GM18907 (cell line): ENCODE results near the gene ARL13A.
A peak's percentile ranks its signal among the peaks of the same experiment; 100 is the strongest.
"Not testable (repeated sequence)": the region's sequence is repeated elsewhere in the genome, so short reads cannot be mapped to it uniquely, and the experiment has no call there.

Source experiments
- ATAC-seq: cut with Tn5 transposase; IDR thresholded peaks from one replicate; pipeline ENCODE4 v1.9.1; 2021; ENCODE audit warnings: mild to moderate bottlenecking, moderate library complexity; ENCODE audit not compliant: unreplicated experiment

ARL13A gene

GRCh38 chrX:100969408-100969807 is at the start of gene ARL13A:
ARL13A (plus strand) TSS chrX:100969708; CDS start chrX:100973690, 3,982 bp downstream.
- no peak for ATAC-seq

GRCh38 chrX:100924375-100924774 is 45.1 kb upstream of the ARL13A start:
- ATAC-seq = no peak

- ATAC-seq = no peak
Measured at GRCh38 chrX:100926453-100926852, 43.1 kb upstream of the ARL13A start.

GRCh38 chrX:100928660-100929613 is 40.6 kb upstream of the ARL13A start, which contains the start of gene XKRX:
XKRX (minus strand) TSS chrX:100928917; CDS start chrX:100928304, 613 bp downstream.
- peak; percentile 74 for ATAC-seq

GRCh38 chrX:100931218-100931924 is 38.1 kb upstream of the ARL13A start:
- ATAC-seq = peak; percentile 64

GRCh38 chrX:100931925-100932285 is 37.6 kb upstream of the ARL13A start:
- peak; percentile 8 for ATAC-seq

- ATAC-seq = no peak
Measured at GRCh38 chrX:100935767-100936166, 33.7 kb upstream of the ARL13A start.

- ATAC-seq = no peak
Measured at GRCh38 chrX:100939333-100939732, 30.2 kb upstream of the ARL13A start.

GRCh38 chrX:100944601-100945000 is 24.9 kb upstream of the ARL13A start:
- ATAC-seq = no peak

- ATAC-seq = no peak
Measured at GRCh38 chrX:100946299-100946927, 23.1 kb upstream of the ARL13A start.

- ATAC-seq = no peak
Measured at GRCh38 chrX:100948557-100948956, 21.0 kb upstream of the ARL13A start.

GRCh38 chrX:100962811-100963210 is 6.7 kb upstream of the ARL13A start:
- ATAC-seq = no peak

- ATAC-seq = no peak
Measured at GRCh38 chrX:100964362-100964761, 5.1 kb upstream of the ARL13A start.

- ATAC-seq = no peak
Measured at GRCh38 chrX:100969936-100970335, 428 bp downstream of the ARL13A start.

- ATAC-seq = no peak
Measured at GRCh38 chrX:100973411-100973810, 3.9 kb downstream of the ARL13A start.

- no peak for ATAC-seq
Measured at GRCh38 chrX:100975212-100975611, 5.7 kb downstream of the ARL13A start.

GRCh38 chrX:100976211-100976610 is 6.7 kb downstream of the ARL13A start:
- ATAC-seq = no peak

- no peak for ATAC-seq
Measured at GRCh38 chrX:100979881-100980607, 10.5 kb downstream of the ARL13A start.

- ATAC-seq = no peak
Measured at GRCh38 chrX:100980608-100981497, 11.3 kb downstream of the ARL13A start.

GRCh38 chrX:100981498-100981845 is 12.0 kb downstream of the ARL13A start:
- ATAC-seq = not testable (repeated sequence)
